Trophoblast cell (in vitro differentiated cells and primary cell): ENCODE data around the gene FOXP3.

Experiments
- DNase-seq, 2 donors: peaks; one replicate each; pipeline ENCODE4 v3.0.0-alpha.2; 2016
- H2AFZ ChIP-seq: 2 replicates; pipeline ENCODE4 v1.6.1; 2013; ENCODE audit warnings: low read length, moderate library complexity, mild to moderate bottlenecking; ENCODE audit not compliant: insufficient read depth, poor library complexity
- H2AK5ac ChIP-seq: 2 replicates; pipeline ENCODE4 v1.6.1; 2013; ENCODE audit warnings: mild to moderate bottlenecking, low read length
- H2BK120ac ChIP-seq: 2 replicates; pipeline ENCODE4 v1.6.1; 2013; ENCODE audit warnings: low read length, mild to moderate bottlenecking, moderate library complexity; ENCODE audit not compliant: insufficient read depth, poor library complexity
- H2BK12ac ChIP-seq: 2 replicates; pipeline ENCODE4 v1.6.1; 2013; ENCODE audit warnings: mild to moderate bottlenecking, low read length, moderate library complexity
- H2BK5ac ChIP-seq: 2 replicates; pipeline ENCODE4 v1.6.1; 2013; ENCODE audit warnings: low read length, low read depth, moderate library complexity, mild to moderate bottlenecking; ENCODE audit not compliant: poor library complexity
- H3K14ac ChIP-seq: 2 replicates; pipeline ENCODE4 v1.6.1; 2013; ENCODE audit warnings: mild to moderate bottlenecking, low read length
- H3K18ac ChIP-seq: 2 replicates; pipeline ENCODE4 v1.6.1; 2013; ENCODE audit warnings: mild to moderate bottlenecking, low read length
- H3K23ac ChIP-seq: 2 replicates; pipeline ENCODE4 v1.6.1; 2013; ENCODE audit warnings: low read length
- H3K27ac ChIP-seq: 2 replicates; pipeline ENCODE4 v1.5.1; 2013; ENCODE audit warnings: low read depth, mild to moderate bottlenecking, inconsistent platforms, low read length, moderate library complexity
- H3K27me3 ChIP-seq: 2 replicates; pipeline ENCODE4 v1.6.1; 2013; ENCODE audit warnings: inconsistent platforms, mild to moderate bottlenecking, low read length, moderate library complexity; ENCODE audit not compliant: insufficient read depth
- H3K36me3 ChIP-seq, 2 experiments: 1 replicate in 1 of 2; 2 replicates in 1 of 2; pipeline ENCODE4 v1.6.1; 2013; ENCODE audit warnings: low read length in 2 of 2, mild to moderate bottlenecking in 2 of 2, moderate library complexity in 1 of 2; ENCODE audit not compliant: insufficient read depth in 2 of 2, control insufficient read depth in 1 of 2
- H3K4ac ChIP-seq: 2 replicates; pipeline ENCODE4 v1.6.1; 2013; ENCODE audit warnings: low read depth, mild to moderate bottlenecking, low read length, moderate library complexity
- H3K4me1 ChIP-seq, 2 experiments: 1 replicate in 1 of 2; 2 replicates in 1 of 2; pipeline ENCODE4 v1.6.1; 2013; ENCODE audit warnings: low read length in 2 of 2, mild to moderate bottlenecking in 2 of 2, moderate library complexity in 1 of 2; ENCODE audit not compliant: insufficient read depth in 2 of 2, control insufficient read depth in 1 of 2
- H3K4me2 ChIP-seq: 2 replicates; pipeline ENCODE4 v1.6.1; 2013; ENCODE audit warnings: inconsistent platforms, mild to moderate bottlenecking, low read length, moderate library complexity
- H3K4me3 ChIP-seq: 2 replicates; pipeline ENCODE4 v1.5.1; 2013; ENCODE audit warnings: mild to moderate bottlenecking, low read depth, low read length, inconsistent platforms
- H3K79me1 ChIP-seq: one replicate; pipeline ENCODE4 v1.6.1; 2013; ENCODE audit warnings: low read length
- H3K79me2 ChIP-seq: 2 replicates; pipeline ENCODE4 v1.6.1; 2013; ENCODE audit warnings: low read length, mild to moderate bottlenecking; ENCODE audit not compliant: control insufficient read depth, insufficient read depth, poor library complexity
- H3K9ac ChIP-seq: 2 replicates; pipeline ENCODE4 v1.6.1; 2013; ENCODE audit warnings: mild to moderate bottlenecking, low read length
- H3K9me3 ChIP-seq: 2 replicates; pipeline ENCODE4 v1.6.1; 2013; ENCODE audit warnings: low read depth, mild to moderate bottlenecking, control low read depth, inconsistent platforms, low read length; ENCODE audit not compliant: insufficient read depth
- H4K12ac ChIP-seq: 2 replicates; pipeline ENCODE4 v1.6.1; 2013; ENCODE audit warnings: low read depth, mild to moderate bottlenecking, low read length, moderate library complexity
- H4K8ac ChIP-seq: 2 replicates; pipeline ENCODE4 v1.6.1; 2013; ENCODE audit warnings: low read depth, mild to moderate bottlenecking, low read length, moderate library complexity
- H4K91ac ChIP-seq: one replicate; pipeline ENCODE4 v1.6.1; 2013; ENCODE audit warnings: low read depth, mild to moderate bottlenecking, low read length, moderate library complexity
- WGBS: extraction: QIAGEN DNeasy Blood & Tissue Kit; methylation state at CpG from one replicate; pipeline ENCODE4 v1.1.7; 2013; ENCODE audit warnings: missing lambda C conversion rate; ENCODE audit not compliant: insufficient read length, insufficient coverage; ENCODE audit errors: extremely low coverage; 5-methylcytosine and 5-hydroxymethylcytosine counted together

FOXP3 gene

GRCh38 chrX:49258749-49259124 is 5.8 kb downstream of the FOXP3 start:
- WGBS: no CpG with 5 or more reads among the region's 5 CpGs
- H3K79me1 ChIP-seq: no peaks in the 10 kb centered on the region
- H4K12ac ChIP-seq: no peak overlapping the region
- H3K14ac ChIP-seq: no peak overlapping the region
- no peak overlapping the region for H2BK12ac ChIP-seq
- no peak overlapping the region for H2AK5ac ChIP-seq
- H3K4ac ChIP-seq: no peak overlapping the region
- no peak for DNase-seq
- H3K18ac ChIP-seq: no peak overlapping the region
- H2AFZ ChIP-seq: no peak overlapping the region
- H4K8ac ChIP-seq: no peak overlapping the region
- H2BK120ac ChIP-seq: no peak overlapping the region
- H2BK5ac ChIP-seq: no peak overlapping the region
- H3K9ac ChIP-seq: no peak overlapping the region
- H3K4me2 ChIP-seq: no peak overlapping the region
- no peak overlapping the region for H3K27ac ChIP-seq
- H3K9me3 ChIP-seq: no peaks in the 10 kb centered on the region
- no peaks in the 10 kb centered on the region for H3K4me1 ChIP-seq
- no peaks in the 10 kb centered on the region for H3K79me2 ChIP-seq
- H4K91ac ChIP-seq: no peak overlapping the region
- H3K4me3 ChIP-seq: no peak overlapping the region
- H3K23ac ChIP-seq: no peak overlapping the region
- H3K36me3 ChIP-seq: no peaks in the 10 kb centered on the region
- H3K27me3 ChIP-seq: no peaks in the 10 kb centered on the region

- no peak overlapping the region for H3K18ac ChIP-seq
- H3K27ac ChIP-seq: no peak overlapping the region
- no peaks in the 10 kb centered on the region for H3K79me1 ChIP-seq
- no peaks in the 10 kb centered on the region for H3K9me3 ChIP-seq
- H2AFZ ChIP-seq: no peak overlapping the region
- no CpG with 5 or more reads among the region's 20 CpGs for WGBS
- H3K14ac ChIP-seq: no peak overlapping the region
- H4K91ac ChIP-seq: no peak overlapping the region
- no peak for DNase-seq
- H3K4me1 ChIP-seq: no peaks in the 10 kb centered on the region
- no peak overlapping the region for H3K4ac ChIP-seq
- no peak overlapping the region for H2AK5ac ChIP-seq
- no peak overlapping the region for H2BK120ac ChIP-seq
- H3K9ac ChIP-seq: no peak overlapping the region
- no peak overlapping the region for H2BK12ac ChIP-seq
- H3K27me3 ChIP-seq: no peaks in the 10 kb centered on the region
- H4K12ac ChIP-seq: no peak overlapping the region
- H3K79me2 ChIP-seq: no peaks in the 10 kb centered on the region
- H4K8ac ChIP-seq: no peak overlapping the region
- H3K4me3 ChIP-seq: no peak overlapping the region
- no peak overlapping the region for H3K4me2 ChIP-seq
- H3K36me3 ChIP-seq: no peaks in the 10 kb centered on the region
- H2BK5ac ChIP-seq: no peak overlapping the region
- no peak overlapping the region for H3K23ac ChIP-seq
Measured at GRCh38 chrX:49257846-49258748, 6.4 kb downstream of the FOXP3 start.

DNA sequence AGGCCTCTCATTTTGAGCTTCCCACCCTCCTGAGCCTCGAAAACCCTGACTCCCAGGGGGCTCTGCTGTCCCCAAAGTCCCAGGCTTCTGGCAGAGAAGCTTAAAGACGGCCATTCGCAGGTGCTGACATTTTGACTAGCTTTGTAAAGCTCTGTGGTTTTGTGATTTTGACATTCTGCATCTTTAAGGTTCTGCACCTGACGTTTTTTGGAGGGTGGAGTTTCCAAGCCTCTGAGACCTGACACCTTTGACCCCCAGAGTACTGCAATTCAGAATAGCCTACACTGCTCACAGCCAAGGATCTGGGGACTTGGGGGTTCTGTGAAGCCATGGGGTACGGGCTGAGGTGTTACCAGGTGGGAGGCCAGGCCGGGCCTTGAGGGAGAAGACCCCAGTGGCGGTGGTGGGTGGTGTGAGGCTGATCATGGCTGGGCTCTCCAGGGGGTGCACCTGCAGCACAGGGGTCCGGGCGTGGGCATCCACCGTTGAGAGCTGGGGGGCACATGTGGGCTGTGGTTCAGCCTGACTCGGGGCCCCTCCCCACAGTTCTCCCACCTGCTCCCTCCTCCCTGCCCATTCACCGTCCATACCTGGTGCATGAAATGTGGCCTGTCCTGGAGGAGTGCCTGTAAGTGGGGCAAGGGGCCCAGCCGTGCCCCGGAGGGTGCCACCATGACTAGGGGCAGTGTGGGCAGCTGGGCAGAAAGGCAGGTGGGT is 7.3 kb downstream of the FOXP3 start:
- DNase-seq: no peak
- no CpG with 5 or more reads among the region's 14 CpGs for WGBS
- Histone ChIP-seq H3K4ac (no peak overlapping the region), H3K18ac (no peak overlapping the region), H4K91ac (no peak overlapping the region), H3K4me2 (no peak overlapping the region), H2BK12ac (no peak overlapping the region), H3K9ac (no peak overlapping the region), H4K12ac (no peak overlapping the region), H2AFZ (no peak overlapping the region), H3K4me3 (no peak overlapping the region), H3K79me2 (no peaks in the 10 kb centered on the region), H3K23ac (no peak overlapping the region), H3K27ac (no peak overlapping the region), H4K8ac (no peak overlapping the region), H3K14ac (no peak overlapping the region), H3K4me1 (no peaks in the 10 kb centered on the region), H2BK5ac (no peak overlapping the region), H2BK120ac (no peak overlapping the region), H3K27me3 (no peaks in the 10 kb centered on the region), H3K9me3 (no peaks in the 10 kb centered on the region), H2AK5ac (no peak overlapping the region), H3K79me1 (no peaks in the 10 kb centered on the region), H3K36me3 (no peaks in the 10 kb centered on the region)

DNA sequence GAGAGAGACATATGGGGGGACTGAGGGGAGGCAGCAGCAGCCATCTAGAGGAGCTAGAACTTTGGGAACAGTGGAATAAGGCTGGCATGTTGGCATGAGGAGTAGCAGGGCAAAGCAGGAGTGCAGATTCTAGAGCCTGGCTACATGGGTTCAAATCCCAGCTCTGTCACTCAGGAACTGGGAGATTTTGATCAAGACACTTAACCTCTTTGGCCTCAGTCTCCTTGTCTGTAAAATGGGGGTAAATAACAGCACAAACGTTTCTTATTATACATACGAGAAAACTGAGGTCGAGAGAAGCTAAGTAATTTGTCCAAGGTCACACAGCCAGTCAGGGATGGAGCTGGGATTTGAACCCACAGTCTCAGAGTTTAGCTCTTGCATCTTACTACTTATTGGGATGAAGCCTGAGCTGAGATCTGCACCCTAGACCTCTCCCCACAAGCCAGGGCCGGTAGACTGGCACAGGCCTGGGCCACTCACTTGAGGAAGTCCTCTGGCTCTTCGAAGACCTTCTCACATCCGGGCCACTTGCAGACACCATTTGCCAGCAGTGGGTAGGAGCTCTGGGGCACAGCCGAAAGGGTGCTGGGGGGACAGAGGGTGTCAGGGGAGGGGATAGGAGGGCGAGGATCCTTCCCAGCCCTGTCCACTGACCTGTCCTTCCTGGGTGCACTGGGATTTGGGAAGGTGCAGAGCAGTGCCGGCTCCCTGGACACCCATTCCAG is 8.1 kb downstream of the FOXP3 start:
- Histone ChIP-seq H3K4me3 (no peak overlapping the region), H3K4ac (no peak overlapping the region), H3K79me1 (no peaks in the 10 kb centered on the region), H2BK12ac (no peak overlapping the region), H3K79me2 (no peaks in the 10 kb centered on the region), H3K4me2 (no peak overlapping the region), H4K91ac (no peak overlapping the region), H2AK5ac (no peak overlapping the region), H3K18ac (no peak overlapping the region), H4K8ac (no peak overlapping the region), H3K9me3 (no peaks in the 10 kb centered on the region), H3K23ac (no peak overlapping the region), H4K12ac (no peak overlapping the region), H2BK5ac (no peak overlapping the region), H2AFZ (no peak overlapping the region), H3K9ac (no peak overlapping the region), H3K36me3 (no peaks in the 10 kb centered on the region), H2BK120ac (no peak overlapping the region), H3K4me1 (no peaks in the 10 kb centered on the region), H3K27ac (no peak overlapping the region), H3K27me3 (no peaks in the 10 kb centered on the region), H3K14ac (no peak overlapping the region)
- no peak for DNase-seq
- WGBS: no CpG with 5 or more reads among the region's 9 CpGs
